Kidney (tissue), 14 donors: ENCODE data around the gene MAPT. TPM values are rescaled to one million over a fixed set of nuclear protein-coding genes. Genes with fewer than 3 reads are reported as not detected.
A peak's percentile ranks its signal among the peaks of the same experiment; 100 is the strongest.

ENCODE experiments used
- DNase-seq, 5 donors: peaks; one replicate each; pipeline ENCODE4 v3.0.0-alpha.2; 2013 to 2020
- FAIRE-seq: peaks from 2 replicates; lab custom pipeline; 2012; peaks lifted over from hg19 to GRCh38; lab: Jason Lieb, UNC
- H3K27ac ChIP-seq, 2 donors: one replicate each; pipeline ENCODE4 v1.7.0; 2013; ENCODE audit warnings: low read depth in 2 of 2, low read length in 2 of 2, inconsistent platforms in 1 of 2
- H3K27me3 ChIP-seq: one replicate; pipeline ENCODE4 v1.7.1; 2013; ENCODE audit warnings: low read length, inconsistent platforms; ENCODE audit not compliant: control insufficient read depth, insufficient read depth
- H3K36me3 ChIP-seq, 3 donors: one replicate each; pipeline versions ENCODE4 v1.7.0 to v1.7.1; 2013; ENCODE audit warnings: low read length in 3 of 3, control low read depth in 1 of 3, inconsistent platforms in 1 of 3; ENCODE audit not compliant: insufficient read depth in 3 of 3, control insufficient read depth in 2 of 3
- H3K4me1 ChIP-seq, 3 donors: one replicate each; pipeline versions ENCODE4 v1.7.0 to v1.7.1; 2013; ENCODE audit warnings: low read length in 3 of 3, inconsistent platforms in 1 of 3, low read depth in 1 of 3; ENCODE audit not compliant: control insufficient read depth in 2 of 3, insufficient read depth in 2 of 3
- H3K4me3 ChIP-seq, 3 donors: one replicate each; pipeline versions ENCODE4 v1.7.0 to v1.8.1; 2013; ENCODE audit warnings: low read length in 3 of 3, control low read depth in 1 of 3, inconsistent platforms in 1 of 3
- H3K9ac ChIP-seq, 3 donors: one replicate each; pipeline versions ENCODE4 v1.7.0 to v1.7.1; 2013; ENCODE audit warnings: low read length in 3 of 3, control low read depth in 1 of 3, inconsistent platforms in 1 of 3
- H3K9me3 ChIP-seq, 3 donors: one replicate each; pipeline versions ENCODE4 v1.7.0 to v1.7.1; 2013; ENCODE audit warnings: low read length in 3 of 3, control low read depth in 1 of 3, inconsistent platforms in 1 of 3; ENCODE audit not compliant: control insufficient read depth in 2 of 3, insufficient read depth in 1 of 3
- CTCF ChIP-seq: IDR thresholded peaks from 3 replicates; pipeline ENCODE4 v1.5.1; 2012; ENCODE audit warnings: mild to moderate bottlenecking, moderate library complexity, borderline replicate concordance; ENCODE audit not compliant: insufficient read depth; ENCODE audit errors: extremely low read depth
- intact Hi-C: fragments of 100-400 bp; cut with DNase I; formaldehyde crosslinking; loops from one replicate; pipeline ENCODE4 v1.11.1; 2022
- polyA plus RNA-seq: library from polyadenylated mRNA; stranded (reverse); fragments of 350-450 nt; fragmentation: Illumina TruSeq; extraction: RNeasy Lipid Tissue Mini Kit (QIAGEN cat#74804); gene quantifications from one replicate; pipeline ENCODE4 v1.2.3, GENCODE V29; 2014; ENCODE audit warnings: low read depth, low replicate concordance; ENCODE audit not compliant: insufficient read depth
- total RNA-seq: library from RNA; stranded (reverse); fragmentation: NEBNext Ultra II Directional; extraction: Animal tissue kit (Norgen Biotek cat#: 25700); gene quantifications from one replicate; pipeline ENCODE4 v1.2.1, GENCODE V29; 2021
- donor health status: control.
- donor health status: control.
- donor health status: control.
- donor health status: control.
- donor health status: control.
- donor health status: DM: yes; HTN: yes; CAD: no.
- donor health status: Normal renal cell carcinoma (clear cell type).

Gene MAPT
- total and polyA plus RNA-seq, 2 donors from 2014 or later, result 2.9 to 15.4 TPM

DNA sequence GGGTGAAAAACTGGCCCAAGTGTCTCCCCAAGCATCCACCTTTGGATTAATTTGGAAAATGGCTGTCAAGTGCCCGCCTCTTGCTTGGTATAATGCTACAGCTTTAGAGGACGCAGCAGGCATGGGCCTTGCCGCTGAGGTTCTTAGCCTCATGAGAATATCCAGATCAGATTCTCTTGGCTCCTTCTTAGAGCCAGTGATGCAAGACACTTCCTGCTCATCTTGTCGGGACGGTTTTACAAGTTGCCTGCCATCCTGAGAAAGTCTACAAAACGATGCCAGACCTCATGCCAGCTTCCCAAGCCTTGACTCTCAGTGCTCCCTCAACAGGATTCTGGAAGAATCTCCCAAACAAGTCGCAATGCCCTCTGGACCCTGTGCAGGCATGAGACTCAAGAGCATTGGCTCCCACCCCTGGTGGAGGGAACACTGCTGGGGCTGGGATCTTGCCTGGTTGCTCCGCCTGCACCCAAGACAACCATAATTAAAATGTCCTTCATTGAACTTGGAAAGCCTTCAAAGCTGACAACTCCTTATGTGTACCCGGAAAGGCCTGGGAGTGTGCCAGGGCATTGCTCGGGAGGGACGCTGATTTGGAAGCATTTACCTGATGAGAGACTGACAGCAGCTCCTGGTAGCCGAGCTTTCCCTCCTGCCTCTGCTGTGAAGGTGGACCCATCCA lies 78.9 kb downstream of the MAPT start:
- DNase-seq (peak in 1 of 5 donors; percentile 29), FAIRE-seq (no peak)
- no peaks in the 10 kb centered on the region for H3K27me3 ChIP-seq
- no peak overlapping the region for H3K4me3 ChIP-seq
- H3K9me3 ChIP-seq, result no peaks in the 10 kb centered on the region
- intact Hi-C loops, result no loop called here
- no peak overlapping the region for H3K9ac ChIP-seq
- no peak overlapping the region for H3K27ac ChIP-seq
- no peak for TF ChIP-seq CTCF
- peaks cover 0 to 3% (median 0%) of the 10 kb centered on the region in 3 donors for H3K36me3 ChIP-seq
- H3K4me1 ChIP-seq, result no peaks in the 10 kb centered on the region

DNA sequence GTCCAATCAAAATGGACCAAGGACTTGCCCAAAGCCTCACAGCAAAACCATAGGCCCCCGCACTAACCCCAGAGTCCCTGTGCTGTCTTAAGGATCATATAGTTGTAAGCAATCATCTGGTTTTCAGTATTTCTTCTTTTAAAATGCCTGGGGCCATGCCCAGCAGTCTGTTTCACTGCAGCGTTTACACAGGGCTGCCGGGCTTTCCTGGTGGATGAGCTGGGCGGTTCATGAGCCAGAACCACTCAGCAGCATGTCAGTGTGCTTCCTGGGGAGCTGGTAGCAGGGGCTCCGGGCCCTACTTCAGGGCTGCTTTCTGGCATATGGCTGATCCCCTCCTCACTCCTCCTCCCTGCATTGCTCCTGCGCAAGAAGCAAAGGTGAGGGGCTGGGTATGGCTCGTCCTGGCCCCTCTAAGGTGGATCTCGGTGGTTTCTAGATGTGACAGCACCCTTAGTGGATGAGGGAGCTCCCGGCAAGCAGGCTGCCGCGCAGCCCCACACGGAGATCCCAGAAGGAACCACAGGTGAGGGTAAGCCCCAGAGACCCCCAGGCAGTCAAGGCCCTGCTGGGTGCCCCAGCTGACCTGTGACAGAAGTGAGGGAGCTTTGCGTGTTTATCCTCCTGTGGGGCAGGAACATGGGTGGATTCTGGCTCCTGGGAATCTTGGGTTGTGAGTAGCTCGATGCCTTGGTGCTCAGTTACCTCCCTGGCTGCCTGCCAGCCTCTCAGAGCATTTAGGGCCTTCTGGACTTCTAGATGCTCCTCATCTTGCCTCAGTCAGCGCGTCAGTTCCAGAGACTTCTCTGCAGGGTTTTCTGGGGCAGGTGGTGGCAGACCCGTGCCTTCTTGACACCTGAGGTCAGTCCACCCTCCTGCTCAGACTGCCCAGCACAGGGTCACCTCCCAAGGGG lies 79.8 kb downstream of the MAPT start:
- Histone ChIP-seq H3K4me1 (no peaks in the 10 kb centered on the region), H3K9me3 (no peaks in the 10 kb centered on the region), H3K27me3 (no peaks in the 10 kb centered on the region), H3K4me3 (no peak overlapping the region), H3K36me3 (peaks cover 0 to 3% (median 0%) of the 10 kb centered on the region in 3 donors), H3K27ac (no peak overlapping the region), H3K9ac (no peak overlapping the region)
- DNase-seq, result peak in 1 of 5 donors; percentile 50
- intact Hi-C loops, result no loop called here
- no peak for FAIRE-seq
- no peak for TF ChIP-seq CTCF

DNA sequence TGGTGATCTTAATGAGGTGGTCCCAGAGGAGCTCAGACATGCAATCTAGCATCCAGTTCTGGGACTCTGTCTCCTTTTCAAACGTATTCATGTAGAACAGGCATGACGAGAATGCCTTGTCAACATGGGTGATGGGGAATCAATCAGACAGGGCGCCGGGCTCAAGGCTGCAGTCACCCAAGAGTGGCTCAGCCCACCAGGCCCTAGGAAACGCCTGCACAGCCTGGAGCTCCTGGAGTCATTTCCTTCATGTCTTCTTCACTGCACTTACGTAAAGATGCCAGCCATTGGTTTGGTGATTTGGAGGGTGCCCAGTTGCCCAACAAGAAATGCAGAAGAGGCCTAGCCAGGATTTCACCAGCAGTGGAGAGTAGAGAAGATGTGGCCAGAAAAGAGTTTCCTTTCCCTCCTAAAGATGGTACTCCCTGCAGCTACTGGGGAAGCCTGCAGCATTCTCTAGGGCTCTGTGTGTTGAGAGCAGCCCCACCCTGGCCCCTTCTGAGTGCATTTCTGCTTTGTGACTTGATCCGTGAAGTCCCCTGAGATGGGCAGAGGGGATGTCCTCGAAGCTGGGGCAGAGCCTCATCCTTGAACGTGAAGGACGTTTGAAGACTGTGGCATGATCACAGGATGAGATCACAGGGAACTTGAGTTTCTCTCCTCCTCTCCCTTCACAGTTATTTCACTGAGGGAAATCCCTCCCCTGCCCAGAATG lies 80.7 kb downstream of the MAPT start:
- H3K4me3 ChIP-seq, result no peak overlapping the region
- no peaks in the 10 kb centered on the region for H3K4me1 ChIP-seq
- H3K27ac ChIP-seq, result no peak overlapping the region
- DNase-seq (peak in 1 of 5 donors; percentile 52), FAIRE-seq (no peak)
- peaks cover 0 to 3% (median 0%) of the 10 kb centered on the region in 3 donors for H3K36me3 ChIP-seq
- H3K9me3 ChIP-seq, result no peaks in the 10 kb centered on the region
- no peak overlapping the region for H3K9ac ChIP-seq
- no peak for TF ChIP-seq CTCF
- intact Hi-C loops, result no loop called here
- H3K27me3 ChIP-seq, result no peaks in the 10 kb centered on the region
